Heart right ventricle (tissue), 16 donors: ENCODE data around the gene ZCCHC8. TPM values are rescaled to one million over a fixed set of nuclear protein-coding genes. Genes with fewer than 3 reads are reported as not detected.
A peak's percentile ranks its signal among the peaks of the same experiment; 100 is the strongest.

ENCODE experiments used
- ATAC-seq, 8 donors: fragments of 200-7000 bp; cut with Tn5 transposase; one replicate each; pipeline ENCODE4 v1.9.1; 2020; ENCODE audit warnings: mild to moderate bottlenecking in 8 of 8, moderate library complexity in 8 of 8, moderate number of reproducible peaks in 1 of 8
- DNase-seq, 2 donors: peaks; one replicate each; pipeline ENCODE4 v3.0.0-alpha.2; 2020
- H3K27ac ChIP-seq, 10 donors: fragments of 200-600 bp; sonication (generic) in 2 of 10; one replicate each; pipeline versions ENCODE4 v1.5.0 to v1.8.0; 2020 to 2022; ENCODE audit warnings: mild to moderate bottlenecking in 3 of 10
- H3K27me3 ChIP-seq, 7 donors: fragments of 200-600 bp; one replicate each; pipeline ENCODE4 v1.8.0; 2021 to 2022; ENCODE audit warnings: mild to moderate bottlenecking in 2 of 7
- H3K36me3 ChIP-seq, 9 donors: fragments of 200-600 bp; sonication (generic) in 1 of 9; one replicate each; pipeline versions ENCODE4 v1.5.0 to v1.8.0; 2020 to 2022; ENCODE audit warnings: mild to moderate bottlenecking in 2 of 9
- H3K4me1 ChIP-seq, 9 donors: fragments of 200-600 bp; sonication (generic) in 1 of 9; one replicate each; pipeline versions ENCODE4 v1.5.0 to v1.8.0; 2020 to 2022; ENCODE audit warnings: mild to moderate bottlenecking in 4 of 9
- H3K4me3 ChIP-seq, 10 donors: fragments of 200-600 bp; sonication (generic) in 2 of 10; one replicate each; pipeline versions ENCODE4 v1.5.0 to v1.8.0; 2020 to 2022; ENCODE audit warnings: mild to moderate bottlenecking in 7 of 10, moderate library complexity in 2 of 10
- H3K9me3 ChIP-seq, 11 donors: fragments of 200-600 bp in 10 of 11; sonication (generic) in 2 of 11; one replicate each; pipeline versions ENCODE4 v1.5.0 to v1.8.0; 2013 to 2022; ENCODE audit warnings: mild to moderate bottlenecking in 2 of 11, control low read depth in 1 of 11, moderate library complexity in 1 of 11
- CTCF ChIP-seq, 9 donors: fragments of 200-600 bp; sonication (generic) in 2 of 9; IDR thresholded peaks; one replicate each; pipeline versions ENCODE4 v1.5.0 to v1.8.0; 2021 to 2022; ENCODE audit warnings: antibody characterized with exemption in 9 of 9, mild to moderate bottlenecking in 5 of 9, moderate library complexity in 1 of 9
- WGBS, 2 donors: extraction: QIAGEN DNeasy Blood & Tissue Kit; methylation state at CpG; one replicate each; pipeline ENCODE4 v1.1.7; 2013; ENCODE audit warnings: inconsistent platforms in 1 of 2; 5-methylcytosine and 5-hydroxymethylcytosine counted together
- intact Hi-C, 10 donors: fragments of 100-400 bp; cut with DNase I; formaldehyde crosslinking; loops; one replicate each; pipeline versions ENCODE4 v1.11.1 to v1.14.2; 2022
- polyA plus RNA-seq, 2 donors: library from polyadenylated mRNA; stranded (reverse); fragments of 200-250 nt; gene quantifications; one replicate each; pipeline ENCODE4 v1.2.3, GENCODE V29; 2013
- total RNA-seq, 10 donors: library from RNA; stranded (reverse); fragmentation: NEBNext Ultra II Directional in 3 of 10; extraction: Animal tissue kit (Norgen Biotek cat#: 25700) in 3 of 10; gene quantifications; one replicate each; pipeline versions ENCODE4 v1.2.1 to v1.2.4, GENCODE V29; 2021 to 2023
- donor health status: Arrhythmogenic right ventricular cardiomyopathy.
- donor health status: ischemic (EF 13 %, LVEDD 7.1; RV severe dilation, severe dysfunction).
- donor health status: healthy with polysubstance abuse.
- donor health status: DM: no; HTN: yes; CAD: no.
- donor health status: DM: no; HTN: no; CAD: no.
- donor health status: ischemic (EF 25% LVEDD 6.9; RV normal size, moderate dysfunction).
- donor health status: ischemic (EF 25% LVEDD 5.7; RV mildly dilated, moderate dysfunction).
- donor health status: healthy.
- donor health status: DM: yes; HTN: yes; CAD: no.
- donor health status: Ischemic cardiomyopathy.
- donor health status: ischemic (EF 35%, LVEDD 5.7; RV mildly dilated, moderate dysfunction).
- donor health status: nonischemic (EF 11% LVEDD 7.7; RV severe dilation, severe dysfunction).
- donor health status: DM: yes; HTN: yes; CAD: no.
- donor health status: PGD.
- donor health status: ischemic (EF 29% LVEDD 5.4; RV normal size, mild dysfunction).
- donor health status: nonischemic (EF 23%, LVEDD 6.1; RV moderate dilation, normal function).

ZCCHC8 gene
- total and polyA plus RNA-seq, 12 donors: 7.5 to 29.6 (median 9.2) TPM

GRCh38 chr12:122538496-122538895 is 37.8 kb upstream of the ZCCHC8 start:
- peaks cover 0 to 73% (median 0%) of the 10 kb centered on the region in 9 donors for H3K36me3 ChIP-seq
- ATAC-seq (no peak), DNase-seq (no peak)
- no peaks in the 10 kb centered on the region for H3K4me1 ChIP-seq
- H3K4me3 ChIP-seq: no peak overlapping the region
- 94 to 97% methylated on average over 5 of the region's 5 CpGs for WGBS, 2 donors
- H3K9me3 ChIP-seq: no peaks in the 10 kb centered on the region
- H3K27ac ChIP-seq: no peak overlapping the region
- no peaks in the 10 kb centered on the region for H3K27me3 ChIP-seq
- no peak for TF ChIP-seq CTCF (IDR thresholded peaks at IDR 0.05)
- intact Hi-C loops: no loop called here

GRCh38 chr12:122537021-122537420 is 36.3 kb upstream of the ZCCHC8 start:
- no peaks in the 10 kb centered on the region for H3K27me3 ChIP-seq
- H3K4me3 ChIP-seq: no peak overlapping the region
- WGBS, 2 donors: 94 to 98% methylated on average over 4 of the region's 4 CpGs
- ATAC-seq (no peak), DNase-seq (no peak)
- TF ChIP-seq CTCF (IDR thresholded peaks at IDR 0.05): no peak
- intact Hi-C loops: no loop called here
- no peak overlapping the region for H3K27ac ChIP-seq
- H3K36me3 ChIP-seq: peaks cover 0 to 73% (median 0%) of the 10 kb centered on the region in 9 donors
- no peaks in the 10 kb centered on the region for H3K4me1 ChIP-seq
- H3K9me3 ChIP-seq: no peaks in the 10 kb centered on the region

GRCh38 chr12:122533856-122534255 is 33.1 kb upstream of the ZCCHC8 start:
- no peak overlapping the region for H3K27ac ChIP-seq
- no peaks in the 10 kb centered on the region for H3K27me3 ChIP-seq
- H3K4me1 ChIP-seq: no peaks in the 10 kb centered on the region
- no peaks in the 10 kb centered on the region for H3K9me3 ChIP-seq
- H3K36me3 ChIP-seq: peaks cover 0 to 73% (median 0%) of the 10 kb centered on the region in 9 donors
- H3K4me3 ChIP-seq: no peak overlapping the region
- 87 to 93% methylated on average over 2 of the region's 2 CpGs for whole genome bisulfite sequencing, 2 donors
- DNase-seq (no peak), ATAC-seq (peak in 1 of 8 donors; percentile 41)
- intact Hi-C loops: no loop called here
- no peak for TF ChIP-seq CTCF (IDR thresholded peaks at IDR 0.05)

- intact Hi-C loops: loop anchor here in 4 of 10 donors (10.0 kb wide), 1 partner anchor 226 kb away; the partner anchor contains the start of gene DENR (in 4 of the 4)
- H3K4me3 ChIP-seq: no peak overlapping the region
- 96 to 98% methylated on average over 6 of the region's 6 CpGs for WGBS, 2 donors
- H3K36me3 ChIP-seq: peaks cover 0 to 49% (median 0%) of the 10 kb centered on the region in 9 donors
- DNase-seq (no peak), ATAC-seq (no peak)
- no peaks in the 10 kb centered on the region for H3K9me3 ChIP-seq
- H3K27ac ChIP-seq: no peak overlapping the region
- H3K4me1 ChIP-seq: peaks cover 6 to 27% (median 25%) of the 10 kb centered on the region in 9 donors
- no peaks in the 10 kb centered on the region for H3K27me3 ChIP-seq
- TF ChIP-seq CTCF (IDR thresholded peaks at IDR 0.05): no peak
Observed at GRCh38 chr12:122528992-122529391, 28.3 kb upstream of the ZCCHC8 start.
